A673 (cell line): ENCODE measurements around the gene ATP2B1.

Experiments used
- EZH2 ChIP-seq: fragments of 200-600 bp; sonication (generic); IDR thresholded peaks from 2 replicates; pipeline ENCODE4 v1.6.1; 2017; ENCODE audit warnings: borderline replicate concordance, low read depth, mild to moderate bottlenecking, mixed read lengths, antibody characterized with exemption, low read length; ENCODE audit not compliant: poor library complexity, severe bottlenecking
- TF ChIP-seq, protein P1 (sequence below): fragments of 300-800, 200-600 bp; sonication (generic); conservative IDR thresholded peaks from 2 replicates; pipeline ENCODE4 v1.5.1; 2017; ENCODE audit warnings: low read depth, mild to moderate bottlenecking, antibody characterized with exemption, low read length, moderate library complexity, mixed read lengths

GRCh38 chr12:89547101-89547500 is 161.5 kb downstream of the ATP2B1 start:
- TF ChIP-seq, protein P1, sequence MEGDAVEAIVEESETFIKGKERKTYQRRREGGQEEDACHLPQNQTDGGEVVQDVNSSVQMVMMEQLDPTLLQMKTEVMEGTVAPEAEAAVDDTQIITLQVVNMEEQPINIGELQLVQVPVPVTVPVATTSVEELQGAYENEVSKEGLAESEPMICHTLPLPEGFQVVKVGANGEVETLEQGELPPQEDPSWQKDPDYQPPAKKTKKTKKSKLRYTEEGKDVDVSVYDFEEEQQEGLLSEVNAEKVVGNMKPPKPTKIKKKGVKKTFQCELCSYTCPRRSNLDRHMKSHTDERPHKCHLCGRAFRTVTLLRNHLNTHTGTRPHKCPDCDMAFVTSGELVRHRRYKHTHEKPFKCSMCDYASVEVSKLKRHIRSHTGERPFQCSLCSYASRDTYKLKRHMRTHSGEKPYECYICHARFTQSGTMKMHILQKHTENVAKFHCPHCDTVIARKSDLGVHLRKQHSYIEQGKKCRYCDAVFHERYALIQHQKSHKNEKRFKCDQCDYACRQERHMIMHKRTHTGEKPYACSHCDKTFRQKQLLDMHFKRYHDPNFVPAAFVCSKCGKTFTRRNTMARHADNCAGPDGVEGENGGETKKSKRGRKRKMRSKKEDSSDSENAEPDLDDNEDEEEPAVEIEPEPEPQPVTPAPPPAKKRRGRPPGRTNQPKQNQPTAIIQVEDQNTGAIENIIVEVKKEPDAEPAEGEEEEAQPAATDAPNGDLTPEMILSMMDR: no peak
- no peak for TF ChIP-seq EZH2
